WTC11 (cell line): Measurements from ENCODE around the gene TRIM29. TPM values are rescaled to one million over a fixed set of nuclear protein-coding genes. Genes with fewer than 3 reads are reported as not detected.

Source experiments
- ATAC-seq: fragments of 200-7000 bp; cut with Tn5 transposase; 2 replicates; pipeline ENCODE4 v1.10.0; 2021; ENCODE audit warnings: mild to moderate bottlenecking, moderate library complexity
- CTCF ChIA-PET: fragments of 300-600 bp; sonication (Branson Sonifier 250); formaldehyde crosslinking; loops from one replicate; lab custom pipeline; 2021; ENCODE audit warnings: antibody characterized with exemption; lab: Charles Lee
- POLR2A ChIA-PET: fragments of 350-600 bp; sonication (Branson Sonifier 250); formaldehyde crosslinking; loops from one replicate; lab custom pipeline; 2021; ENCODE audit warnings: antibody characterized with exemption; lab: Charles Lee
- DNase-seq: peaks from one replicate; pipeline ENCODE4 v3.0.0; 2021; ENCODE audit warnings: low spot score
- H3K27ac Mint-ChIP-seq: 2 replicates; pipeline ENCODE4 v1.8.0; 2021; ENCODE audit warnings: mixed read lengths
- H3K27me3 Mint-ChIP-seq: 2 replicates; pipeline ENCODE4 v1.8.0; 2021; ENCODE audit warnings: low read depth, mild to moderate bottlenecking, moderate library complexity, mixed read lengths
- H3K36me3 Mint-ChIP-seq: 2 replicates; pipeline ENCODE4 v1.8.0; 2021; ENCODE audit warnings: mixed read lengths
- H3K4me1 Mint-ChIP-seq: 2 replicates; pipeline ENCODE4 v1.8.0; 2022; ENCODE audit warnings: mixed read lengths
- H3K4me3 Mint-ChIP-seq: 2 replicates; pipeline ENCODE4 v1.8.0; 2021; ENCODE audit warnings: mild to moderate bottlenecking, moderate library complexity, mixed read lengths
- H3K9me3 Mint-ChIP-seq: 2 replicates; pipeline ENCODE4 v1.8.0; 2021; ENCODE audit warnings: mixed read lengths
- EMX1 ChIP-seq: fragments of 250-450 bp; sonication (Bioruptor Pico); IDR thresholded peaks from 2 replicates; pipeline ENCODE4 v1.8.0; 2021; ENCODE audit warnings: mild to moderate bottlenecking
- FOXJ3 ChIP-seq: sonication (generic); formaldehyde crosslinking; IDR thresholded peaks from 2 replicates; pipeline ENCODE4 v1.9.0; 2021; ENCODE audit warnings: missing genetic modification reagents, mild to moderate bottlenecking, borderline replicate concordance
- FOXP1 ChIP-seq: sonication (generic); formaldehyde crosslinking; IDR thresholded peaks from 2 replicates; pipeline ENCODE4 v1.8.0; 2022; ENCODE audit warnings: missing genetic modification reagents, mild to moderate bottlenecking, moderate library complexity, borderline replicate concordance
- JUN ChIP-seq: sonication (generic); formaldehyde crosslinking; IDR thresholded peaks from 2 replicates; pipeline ENCODE4 v1.8.0; 2023; ENCODE audit warnings: mild to moderate bottlenecking, missing genetic modification reagents
- KAT7 ChIP-seq: sonication (generic); formaldehyde crosslinking; IDR thresholded peaks from 2 replicates; pipeline ENCODE4 v1.8.1; 2023; ENCODE audit warnings: missing genetic modification reagents, mild to moderate bottlenecking, borderline replicate concordance
- MYBL2 ChIP-seq: sonication (generic); formaldehyde crosslinking; IDR thresholded peaks from 2 replicates; pipeline ENCODE4 v1.8.1; 2023; ENCODE audit warnings: mild to moderate bottlenecking, moderate library complexity, missing genetic modification reagents
- NFATC4 ChIP-seq: fragments of 250-450 bp; sonication (Bioruptor Pico); IDR thresholded peaks from 2 replicates; pipeline ENCODE4 v1.9.0; 2021; ENCODE audit warnings: mild to moderate bottlenecking
- NFYB ChIP-seq: sonication (generic); formaldehyde crosslinking; conservative IDR thresholded peaks from 2 replicates; pipeline ENCODE4 v1.8.0; 2022; ENCODE audit warnings: low read depth, missing genetic modification reagents
- OVOL2 ChIP-seq: fragments of 250-450 bp; sonication (Bioruptor Pico); IDR thresholded peaks from 2 replicates; pipeline ENCODE4 v1.9.0; 2021; ENCODE audit warnings: mild to moderate bottlenecking, borderline replicate concordance
- RORB ChIP-seq: fragments of 250-450 bp; sonication (Bioruptor Pico); IDR thresholded peaks from 2 replicates; pipeline ENCODE4 v1.9.0; 2021; ENCODE audit warnings: mild to moderate bottlenecking
- SMAD4 ChIP-seq: sonication (generic); formaldehyde crosslinking; IDR thresholded peaks from 2 replicates; pipeline ENCODE4 v1.8.0; 2022; ENCODE audit warnings: mild to moderate bottlenecking, missing genetic modification reagents
- ZBTB21 ChIP-seq: sonication (generic); formaldehyde crosslinking; IDR thresholded peaks from 2 replicates; pipeline ENCODE4 v1.8.1; 2023; ENCODE audit warnings: mild to moderate bottlenecking, missing genetic modification reagents, borderline replicate concordance
- total RNA-seq: library from RNA; stranded (reverse); gene quantifications from 3 replicates; pipeline ENCODE4 v1.2.3, GENCODE V29; 2021
- TF ChIP-seq, protein P1 (sequence below): sonication (generic); formaldehyde crosslinking; conservative IDR thresholded peaks from 2 replicates; pipeline ENCODE4 v1.8.1; 2022; ENCODE audit warnings: mild to moderate bottlenecking, missing genetic modification reagents
- TF ChIP-seq, protein P2 (sequence below): sonication (generic); formaldehyde crosslinking; IDR thresholded peaks from 2 replicates; pipeline ENCODE4 v1.8.1; 2023; ENCODE audit warnings: mild to moderate bottlenecking, missing genetic modification reagents, moderate library complexity
- TF ChIP-seq, protein P3 (sequence below): fragments of 250-450 bp; sonication (Bioruptor Pico); IDR thresholded peaks from 2 replicates; pipeline ENCODE4 v1.8.0; 2021; ENCODE audit warnings: mild to moderate bottlenecking
- TF ChIP-seq, protein P4 (sequence below): sonication (generic); formaldehyde crosslinking; IDR thresholded peaks from 2 replicates; pipeline ENCODE4 v1.8.1; 2022; ENCODE audit warnings: low read depth, missing genetic modification reagents, borderline replicate concordance
- TF ChIP-seq, protein P5 (sequence below): sonication (generic); formaldehyde crosslinking; IDR thresholded peaks from 2 replicates; pipeline ENCODE4 v1.8.0; 2022; ENCODE audit warnings: mild to moderate bottlenecking, missing genetic modification reagents
- TF ChIP-seq, protein P6 (sequence below): sonication (generic); formaldehyde crosslinking; IDR thresholded peaks from 2 replicates; pipeline ENCODE4 v1.8.0; 2023; ENCODE audit warnings: missing genetic modification reagents
- TF ChIP-seq, protein P7 (sequence below): fragments of 250-450 bp; sonication (Bioruptor Pico); IDR thresholded peaks from 2 replicates; pipeline ENCODE4 v2.1.2; 2022; ENCODE audit warnings: mild to moderate bottlenecking, moderate library complexity

Gene TRIM29
- total RNA-seq, 1 experiment from 2014 or later, result 0.11 TPM

DNA sequence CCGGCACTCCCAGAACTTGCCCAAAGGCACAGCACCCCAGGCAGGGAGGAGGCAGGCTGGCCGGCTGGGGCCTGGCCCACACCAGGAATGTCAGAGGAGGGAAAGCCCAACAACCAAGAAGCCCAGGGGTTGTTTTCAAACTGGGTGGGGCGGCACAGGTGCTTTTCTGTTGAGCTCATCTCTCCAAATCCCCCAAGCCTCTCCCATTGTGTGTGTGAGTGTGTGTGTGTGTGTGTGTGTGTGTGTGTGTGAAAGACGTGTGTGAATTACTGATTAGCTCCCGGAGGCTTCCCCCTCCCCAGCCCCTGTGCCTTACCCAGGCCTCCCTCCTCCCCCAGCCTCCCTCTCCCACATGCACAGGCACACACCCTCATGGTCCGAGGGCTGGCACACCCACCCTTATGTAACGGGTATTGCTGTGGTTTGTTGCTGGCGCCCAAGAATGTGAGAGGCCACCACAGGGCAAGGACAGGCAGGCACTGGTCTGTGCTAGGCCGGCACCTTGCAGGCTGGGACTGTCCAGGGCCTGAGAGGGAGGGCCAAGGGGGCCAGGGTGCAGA lies 15.9 kb downstream of the TRIM29 start:
- peaks cover 12% of the 10 kb centered on the region for H3K4me1 Mint-ChIP-seq
- H3K4me3 Mint-ChIP-seq, result no peak overlapping the region
- DNase-seq (no peak), ATAC-seq (no peak)
- no peak overlapping the region for H3K27ac Mint-ChIP-seq
- H3K9me3 Mint-ChIP-seq, result peaks cover 6% of the 10 kb centered on the region; the same call in 1 of the 2 replicates
- ChIA-PET POLR2A (interaction anchor here (0.6 kb wide), 1 partner anchor 66 kb away, joined by 9 read pairs; no protein-coding TSS in a partner anchor), CTCF (interaction anchor here (1.0 to 2.1 kb wide), 3 partner anchors 10 to 181 kb away, joined by 4 to 7 read pairs (median 4); no protein-coding TSS in a partner anchor)
- no peaks in the 10 kb centered on the region for H3K36me3 Mint-ChIP-seq
- TF ChIP-seq, protein P1, sequence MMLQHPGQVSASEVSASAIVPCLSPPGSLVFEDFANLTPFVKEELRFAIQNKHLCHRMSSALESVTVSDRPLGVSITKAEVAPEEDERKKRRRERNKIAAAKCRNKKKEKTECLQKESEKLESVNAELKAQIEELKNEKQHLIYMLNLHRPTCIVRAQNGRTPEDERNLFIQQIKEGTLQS (CRISPR knock-in tag), result no peak
- no peak for TF ChIP-seq JUN (CRISPR knock-in tag)
- no peak for TF ChIP-seq NFYB (CRISPR knock-in tag)
- no peak for TF ChIP-seq FOXP1 (CRISPR knock-in tag)
- no peak for TF ChIP-seq OVOL2 (CRISPR knock-in tag)
- TF ChIP-seq, protein P2, sequence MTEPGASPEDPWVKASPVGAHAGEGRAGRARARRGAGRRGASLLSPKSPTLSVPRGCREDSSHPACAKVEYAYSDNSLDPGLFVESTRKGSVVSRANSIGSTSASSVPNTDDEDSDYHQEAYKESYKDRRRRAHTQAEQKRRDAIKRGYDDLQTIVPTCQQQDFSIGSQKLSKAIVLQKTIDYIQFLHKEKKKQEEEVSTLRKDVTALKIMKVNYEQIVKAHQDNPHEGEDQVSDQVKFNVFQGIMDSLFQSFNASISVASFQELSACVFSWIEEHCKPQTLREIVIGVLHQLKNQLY (CRISPR knock-in tag), result no peak
- no peak for TF ChIP-seq NFATC4
- no peak for TF ChIP-seq RORB (CRISPR knock-in tag)
- TF ChIP-seq, protein P3, sequence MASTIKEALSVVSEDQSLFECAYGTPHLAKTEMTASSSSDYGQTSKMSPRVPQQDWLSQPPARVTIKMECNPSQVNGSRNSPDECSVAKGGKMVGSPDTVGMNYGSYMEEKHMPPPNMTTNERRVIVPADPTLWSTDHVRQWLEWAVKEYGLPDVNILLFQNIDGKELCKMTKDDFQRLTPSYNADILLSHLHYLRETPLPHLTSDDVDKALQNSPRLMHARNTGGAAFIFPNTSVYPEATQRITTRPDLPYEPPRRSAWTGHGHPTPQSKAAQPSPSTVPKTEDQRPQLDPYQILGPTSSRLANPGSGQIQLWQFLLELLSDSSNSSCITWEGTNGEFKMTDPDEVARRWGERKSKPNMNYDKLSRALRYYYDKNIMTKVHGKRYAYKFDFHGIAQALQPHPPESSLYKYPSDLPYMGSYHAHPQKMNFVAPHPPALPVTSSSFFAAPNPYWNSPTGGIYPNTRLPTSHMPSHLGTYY, result no peak
- TF ChIP-seq, protein P4, sequence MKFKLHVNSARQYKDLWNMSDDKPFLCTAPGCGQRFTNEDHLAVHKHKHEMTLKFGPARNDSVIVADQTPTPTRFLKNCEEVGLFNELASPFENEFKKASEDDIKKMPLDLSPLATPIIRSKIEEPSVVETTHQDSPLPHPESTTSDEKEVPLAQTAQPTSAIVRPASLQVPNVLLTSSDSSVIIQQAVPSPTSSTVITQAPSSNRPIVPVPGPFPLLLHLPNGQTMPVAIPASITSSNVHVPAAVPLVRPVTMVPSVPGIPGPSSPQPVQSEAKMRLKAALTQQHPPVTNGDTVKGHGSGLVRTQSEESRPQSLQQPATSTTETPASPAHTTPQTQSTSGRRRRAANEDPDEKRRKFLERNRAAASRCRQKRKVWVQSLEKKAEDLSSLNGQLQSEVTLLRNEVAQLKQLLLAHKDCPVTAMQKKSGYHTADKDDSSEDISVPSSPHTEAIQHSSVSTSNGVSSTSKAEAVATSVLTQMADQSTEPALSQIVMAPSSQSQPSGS (CRISPR knock-in tag), result no peak
- TF ChIP-seq, protein P5, sequence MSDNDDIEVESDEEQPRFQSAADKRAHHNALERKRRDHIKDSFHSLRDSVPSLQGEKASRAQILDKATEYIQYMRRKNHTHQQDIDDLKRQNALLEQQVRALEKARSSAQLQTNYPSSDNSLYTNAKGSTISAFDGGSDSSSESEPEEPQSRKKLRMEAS (CRISPR knock-in tag), result no peak
- no peak for TF ChIP-seq MYBL2 (CRISPR knock-in tag)
- TF ChIP-seq FOXJ3, result no peak
- TF ChIP-seq EMX1 (CRISPR knock-in tag), result no peak
- TF ChIP-seq, protein P6, sequence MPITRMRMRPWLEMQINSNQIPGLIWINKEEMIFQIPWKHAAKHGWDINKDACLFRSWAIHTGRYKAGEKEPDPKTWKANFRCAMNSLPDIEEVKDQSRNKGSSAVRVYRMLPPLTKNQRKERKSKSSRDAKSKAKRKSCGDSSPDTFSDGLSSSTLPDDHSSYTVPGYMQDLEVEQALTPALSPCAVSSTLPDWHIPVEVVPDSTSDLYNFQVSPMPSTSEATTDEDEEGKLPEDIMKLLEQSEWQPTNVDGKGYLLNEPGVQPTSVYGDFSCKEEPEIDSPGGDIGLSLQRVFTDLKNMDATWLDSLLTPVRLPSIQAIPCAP (CRISPR knock-in tag), result no peak
- no peaks in the 10 kb centered on the region for H3K27me3 Mint-ChIP-seq

DNA sequence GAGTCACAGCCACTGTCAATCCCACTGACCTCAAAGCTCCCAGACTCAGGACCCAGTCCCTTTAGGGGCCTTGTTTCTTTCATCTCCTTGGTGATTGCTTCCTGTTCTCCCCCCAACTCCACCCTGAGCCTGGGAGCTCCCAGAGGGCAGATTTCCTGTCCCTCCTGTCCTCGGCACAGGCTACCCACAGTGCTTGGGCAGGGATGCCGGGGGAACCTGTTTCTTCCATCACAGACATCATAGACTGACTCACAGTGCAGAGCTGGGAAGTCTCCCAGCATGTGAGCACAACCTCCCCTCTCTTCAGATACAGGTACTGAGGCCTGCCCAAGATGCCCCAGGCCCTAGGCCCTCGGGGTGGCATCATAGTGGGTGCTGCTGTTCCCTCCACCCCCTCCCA lies 16.6 kb downstream of the TRIM29 start:
- DNase-seq (no peak), ATAC-seq (no peak)
- no peak overlapping the region for H3K4me3 Mint-ChIP-seq
- TF ChIP-seq ZBTB21 (no peak), SMAD4 (no peak), KAT7 (CRISPR knock-in tag) (no peak)
- TF ChIP-seq, protein P4 (CRISPR knock-in tag), result no peak
- TF ChIP-seq, protein P7, sequence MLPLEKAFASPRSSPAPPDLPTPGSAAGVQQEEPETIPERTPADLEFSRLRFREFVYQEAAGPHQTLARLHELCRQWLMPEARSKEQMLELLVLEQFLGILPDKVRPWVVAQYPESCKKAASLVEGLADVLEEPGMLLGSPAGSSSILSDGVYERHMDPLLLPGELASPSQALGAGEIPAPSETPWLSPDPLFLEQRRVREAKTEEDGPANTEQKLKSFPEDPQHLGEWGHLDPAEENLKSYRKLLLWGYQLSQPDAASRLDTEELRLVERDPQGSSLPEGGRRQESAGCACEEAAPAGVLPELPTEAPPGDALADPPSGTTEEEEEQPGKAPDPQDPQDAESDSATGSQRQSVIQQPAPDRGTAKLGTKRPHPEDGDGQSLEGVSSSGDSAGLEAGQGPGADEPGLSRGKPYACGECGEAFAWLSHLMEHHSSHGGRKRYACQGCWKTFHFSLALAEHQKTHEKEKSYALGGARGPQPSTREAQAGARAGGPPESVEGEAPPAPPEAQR (CRISPR knock-in tag), result no peak
- TF ChIP-seq, all 79 proteins: peak for 0
- no peaks in the 10 kb centered on the region for H3K36me3 Mint-ChIP-seq
- H3K27me3 Mint-ChIP-seq, result no peaks in the 10 kb centered on the region
- peaks cover 12% of the 10 kb centered on the region for H3K4me1 Mint-ChIP-seq
- POLR2A ChIA-PET, result interaction anchor here (0.6 kb wide), 1 partner anchor 84 kb away, joined by 9 read pairs; no protein-coding TSS in a partner anchor
- H3K9me3 Mint-ChIP-seq, result peaks cover 6% of the 10 kb centered on the region; the same call in 1 of the 2 replicates
- CTCF ChIA-PET, result interaction anchor here (1.0 to 2.1 kb wide), 3 partner anchors 9 to 182 kb away, joined by 4 to 7 read pairs (median 4); no protein-coding TSS in a partner anchor
- H3K27ac Mint-ChIP-seq, result no peak overlapping the region
